Urothelium cell line (cell line): ENCODE measurements around the gene PWWP2A.
"Not testable (repeated sequence)": the region's sequence is repeated elsewhere in the genome, so short reads cannot be mapped to it uniquely, and the experiment has no call there.

Source experiments
- DNase-seq: peaks from one replicate; pipeline ENCODE4 v3.0.0; 2011; ENCODE audit warnings: low spot score, mixed read lengths
- FAIRE-seq: peaks from 2 replicates; lab custom pipeline; 2011; peaks lifted over from hg19 to GRCh38; lab: Jason Lieb, UNC

The PWWP2A gene

GRCh38 chr5:160079753-160080152 lies 39.5 kb downstream of the PWWP2A start:
- DNase-seq (no peak), FAIRE-seq (no peak)

- no peak for FAIRE-seq
Measured at GRCh38 chr5:160076997-160077396, 42.3 kb downstream of the PWWP2A start.

GRCh38 chr5:160075073-160075472 lies 44.2 kb downstream of the PWWP2A start:
- DNase-seq (no peak), FAIRE-seq (no peak)

More at GRCh38 chr5:160076997-160077396, 42.3 kb downstream of the PWWP2A start:
- DNase-seq: no peak

- DNase-seq (no peak), FAIRE-seq (no peak)
Measured at GRCh38 chr5:160071916-160072315, 47.3 kb downstream of the PWWP2A start.

- no peak for FAIRE-seq
- no peak for DNase-seq
Measured at GRCh38 chr5:160071516-160071915, 47.7 kb downstream of the PWWP2A start.

GRCh38 chr5:160069120-160069519 lies 50.1 kb downstream of the PWWP2A start:
- not testable (repeated sequence) for DNase-seq, FAIRE-seq

GRCh38 chr5:160064995-160065614 lies 54.1 kb downstream of the PWWP2A start:
- FAIRE-seq: no peak
- no peak for DNase-seq

- FAIRE-seq: no peak
- DNase-seq: no peak
Measured at GRCh38 chr5:160064417-160064810, 54.8 kb downstream of the PWWP2A start.

GRCh38 chr5:160061770-160062169 lies 57.5 kb downstream of the PWWP2A start:
- FAIRE-seq (no peak), DNase-seq (no peak)

- DNase-seq (no peak), FAIRE-seq (no peak)
Measured at GRCh38 chr5:160060001-160060400, 59.2 kb downstream of the PWWP2A start.

- FAIRE-seq: no peak
- DNase-seq: no peak
Measured at GRCh38 chr5:160057256-160057655, 62.0 kb downstream of the PWWP2A start.

- DNase-seq (peak; percentile 38), FAIRE-seq (no peak)
Measured at GRCh38 chr5:160054831-160055230, 64.4 kb downstream of the PWWP2A start.

GRCh38 chr5:160054047-160054446 lies 65.2 kb downstream of the PWWP2A start:
- no peak for FAIRE-seq
- DNase-seq: no peak

- DNase-seq (no peak), FAIRE-seq (no peak)
Measured at GRCh38 chr5:160049099-160049498, 70.2 kb downstream of the PWWP2A start.

GRCh38 chr5:160048131-160048530 lies 71.1 kb downstream of the PWWP2A start:
- DNase-seq: no peak
- no peak for FAIRE-seq

- no peak for DNase-seq
- no peak for FAIRE-seq
Measured at GRCh38 chr5:160047423-160047822, 71.8 kb downstream of the PWWP2A start.

- DNase-seq (no peak), FAIRE-seq (no peak)
Measured at GRCh38 chr5:160044967-160045366, 74.3 kb downstream of the PWWP2A start.

- no peak for FAIRE-seq
- no peak for DNase-seq
Measured at GRCh38 chr5:160044391-160044804, 74.9 kb downstream of the PWWP2A start.

- FAIRE-seq (no peak), DNase-seq (no peak)
Measured at GRCh38 chr5:160042671-160043070, 76.6 kb downstream of the PWWP2A start.
